GM06990 (cell line): ENCODE data around the gene IP6K1.

Source experiments
- DNase-seq: peaks from one replicate; pipeline ENCODE4 v3.0.0-alpha.2; 2011; ENCODE audit not compliant: insufficient read length; ENCODE audit errors: extremely low read depth
- H3K27me3 ChIP-seq: replicated peaks from 2 replicates; pipeline ENCODE4 v1.6.0; 2011; ENCODE audit warnings: low read length; ENCODE audit not compliant: control insufficient read depth, insufficient read depth
- H3K36me3 ChIP-seq: 2 replicates; pipeline ENCODE4 v1.5.1; 2011; ENCODE audit warnings: low read length; ENCODE audit not compliant: control insufficient read depth, insufficient read depth
- H3K4me3 ChIP-seq: replicated peaks from 2 replicates; pipeline ENCODE4 v1.5.1; 2011; ENCODE audit warnings: low read depth, mild to moderate bottlenecking, control low read depth, low read length
- CTCF ChIP-seq: IDR thresholded peaks from 2 replicates; pipeline ENCODE4 v1.5.1; 2011; ENCODE audit warnings: low read length, control low read depth, mild to moderate bottlenecking, inconsistent platforms; ENCODE audit not compliant: insufficient read depth, poor library complexity, severe bottlenecking

The IP6K1 gene

GRCh38 chr3:49725906-49726681, 60.2 kb downstream of the IP6K1 start:
- DNase-seq, result no peak
- TF ChIP-seq CTCF, result no peak
- Histone ChIP-seq H3K27me3 (no peaks in the 10 kb centered on the region), H3K36me3 (peaks cover 28% of the 10 kb centered on the region), H3K4me3 (no peak overlapping the region)

- TF ChIP-seq CTCF, result no peak
- Histone ChIP-seq H3K4me3 (peak overlapping the region; percentile 99), H3K27me3 (no peaks in the 10 kb centered on the region), H3K36me3 (peaks cover 31% of the 10 kb centered on the region)
- no peak for DNase-seq
Observed at GRCh38 chr3:49724586-49724985, 61.8 kb downstream of the IP6K1 start.

GRCh38 chr3:49723628-49724551, 62.5 kb downstream of the IP6K1 start, which contains the start of gene GMPPB:
Gene GMPPB (minus strand): TSS chr3:49723951. CDS start chr3:49723726, 225 bp downstream.
- H3K27me3 ChIP-seq, result no peaks in the 10 kb centered on the region
- peaks cover 31% of the 10 kb centered on the region for H3K36me3 ChIP-seq
- DNase-seq, result peak; percentile 98
- peak within 1 kb of the TSS; percentile 99 for H3K4me3 ChIP-seq
- no peak for TF ChIP-seq CTCF

GRCh38 chr3:49723296-49723627, 63.1 kb downstream of the IP6K1 start:
- DNase-seq, result no peak
- H3K27me3 ChIP-seq, result no peaks in the 10 kb centered on the region
- no peak for TF ChIP-seq CTCF
- H3K36me3 ChIP-seq, result peaks cover 32% of the 10 kb centered on the region
- peak overlapping the region; percentile 99 for H3K4me3 ChIP-seq

GRCh38 chr3:49722896-49723295, 63.4 kb downstream of the IP6K1 start:
- Histone ChIP-seq H3K36me3 (peaks cover 32% of the 10 kb centered on the region), H3K27me3 (no peaks in the 10 kb centered on the region), H3K4me3 (peak overlapping the region; percentile 99)
- no peak for DNase-seq
- TF ChIP-seq CTCF, result no peak
